Duodenal mucosa (tissue), 2 donors: Measurements from ENCODE around the gene GRID1.
"Not testable (repeated sequence)": the region's sequence is repeated elsewhere in the genome, so short reads cannot be mapped to it uniquely, and the experiment has no call there.

Experiments used
- H3K27ac ChIP-seq: one replicate; pipeline ENCODE4 v1.7.0; 2013; ENCODE audit warnings: low read depth, low read length
- H3K27me3 ChIP-seq, 2 donors: one replicate each; pipeline ENCODE4 v1.7.0; 2013; ENCODE audit warnings: low read length in 2 of 2, control low read depth in 1 of 2; ENCODE audit not compliant: insufficient read depth in 2 of 2, control insufficient read depth in 1 of 2
- H3K36me3 ChIP-seq, 2 donors: one replicate each; pipeline ENCODE4 v1.7.0; 2013; ENCODE audit warnings: low read length in 2 of 2, control low read depth in 1 of 2; ENCODE audit not compliant: insufficient read depth in 2 of 2, control insufficient read depth in 1 of 2
- H3K4me1 ChIP-seq, 2 donors: one replicate each; pipeline ENCODE4 v1.7.0; 2013; ENCODE audit warnings: low read length in 2 of 2, control low read depth in 1 of 2; ENCODE audit not compliant: insufficient read depth in 2 of 2, control insufficient read depth in 1 of 2
- H3K4me3 ChIP-seq, 2 donors: one replicate each; pipeline ENCODE4 v1.7.0; 2013; ENCODE audit warnings: low read length in 2 of 2, low read depth in 1 of 2
- H3K9ac ChIP-seq, 2 donors: one replicate each; pipeline ENCODE4 v1.7.0; 2013; ENCODE audit warnings: low read length in 2 of 2, low read depth in 1 of 2
- H3K9me3 ChIP-seq, 2 donors: one replicate each; pipeline ENCODE4 v1.7.0; 2013; ENCODE audit warnings: low read length in 2 of 2, control low read depth in 1 of 2; ENCODE audit not compliant: control insufficient read depth in 1 of 2

The GRID1 gene

DNA sequence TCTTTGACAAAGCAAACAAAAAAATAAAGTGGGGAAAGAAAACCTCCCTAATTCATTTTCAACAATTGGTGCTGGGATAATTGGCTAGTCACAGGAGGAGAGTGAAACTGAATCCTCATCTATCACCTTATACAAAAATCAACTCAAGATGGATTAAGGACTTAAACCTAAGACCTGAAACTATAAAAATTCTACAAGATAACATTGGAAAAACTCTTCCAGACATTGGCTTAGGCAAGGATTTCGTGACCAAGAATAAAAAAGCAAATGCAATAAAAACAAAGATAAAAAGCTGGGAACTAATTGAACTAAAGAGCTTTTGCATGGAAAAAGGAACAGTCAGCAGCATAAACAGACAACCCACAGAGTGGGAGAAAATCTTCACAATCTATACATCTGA, 271.5 kb downstream of the GRID1 start:
- H3K4me3 ChIP-seq, H3K27me3 ChIP-seq, H3K9ac ChIP-seq, H3K9me3 ChIP-seq, H3K27ac ChIP-seq, H3K36me3 ChIP-seq, H3K4me1 ChIP-seq: not testable (repeated sequence)

DNA sequence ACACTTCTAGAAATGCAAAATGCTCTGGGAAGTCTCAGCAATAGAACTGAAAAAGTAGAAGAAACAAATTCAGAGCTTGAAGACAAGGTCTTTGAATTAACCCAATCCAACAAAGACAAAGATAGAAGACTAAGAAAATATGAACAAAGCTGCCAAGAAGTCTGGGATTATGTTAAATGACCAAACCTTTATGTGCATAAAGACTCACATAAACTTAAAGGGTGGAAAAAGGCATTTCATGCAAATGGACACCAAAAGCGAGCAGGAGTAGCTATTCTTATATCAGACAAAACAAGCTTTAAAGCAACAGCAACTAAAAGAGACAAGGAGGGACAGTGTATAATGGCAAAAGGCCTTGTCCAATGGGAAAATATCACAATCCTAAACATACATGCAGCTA, 274.3 kb downstream of the GRID1 start:
- H3K27me3 ChIP-seq, H3K9me3 ChIP-seq, H3K4me1 ChIP-seq, H3K9ac ChIP-seq, H3K27ac ChIP-seq, H3K4me3 ChIP-seq, H3K36me3 ChIP-seq: not testable (repeated sequence)

DNA sequence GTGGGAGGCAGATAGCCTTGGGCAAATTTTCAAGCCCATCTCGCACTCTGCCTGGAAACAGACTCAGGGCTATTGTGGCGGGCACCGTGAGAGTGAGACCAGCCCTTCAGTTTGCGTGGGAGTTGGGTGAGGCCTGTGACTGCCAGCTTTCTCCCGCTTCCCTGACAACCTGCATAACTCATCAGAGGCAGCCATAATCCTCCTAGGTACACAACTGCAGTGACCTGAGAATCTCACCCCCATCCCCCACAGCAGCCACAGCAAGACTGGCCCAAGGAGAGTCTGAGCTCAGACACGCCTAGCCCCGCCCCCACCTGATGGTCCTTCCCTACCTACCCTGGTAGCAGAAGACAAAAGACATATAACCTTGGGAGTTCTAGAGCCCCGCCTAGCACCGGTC, 275.4 kb downstream of the GRID1 start:
- Histone ChIP-seq H3K27ac (no peak overlapping the region), H3K9me3 (no peaks in the 10 kb centered on the region), H3K27me3 (peaks cover 0 to 3% of the 10 kb centered on the region in 2 donors), H3K36me3 (no peaks in the 10 kb centered on the region), H3K4me1 (no peaks in the 10 kb centered on the region), H3K4me3 (no peak overlapping the region), H3K9ac (no peak overlapping the region)

DNA sequence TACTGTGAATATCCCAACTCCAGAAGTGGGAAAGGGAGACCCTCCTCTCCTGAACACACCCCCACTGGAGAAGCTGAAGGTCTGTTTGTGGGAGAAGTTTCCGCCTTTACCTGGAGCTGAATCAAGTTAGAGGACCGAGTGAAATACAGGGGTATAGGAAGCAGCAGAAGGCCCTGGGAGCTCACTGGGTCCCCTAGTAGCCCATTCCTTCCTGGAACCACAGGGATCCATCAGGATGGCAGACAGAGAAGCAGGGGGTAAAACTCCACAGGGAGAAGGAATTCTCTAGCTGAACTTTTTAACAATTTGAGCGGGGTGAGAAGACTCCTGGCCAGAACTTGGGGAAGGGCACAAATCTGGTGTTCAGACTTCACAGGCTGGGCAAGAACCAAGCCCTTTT, 275.8 kb downstream of the GRID1 start:
- H3K36me3 ChIP-seq, result no peaks in the 10 kb centered on the region
- peaks cover 0 to 3% of the 10 kb centered on the region in 2 donors for H3K27me3 ChIP-seq

DNA sequence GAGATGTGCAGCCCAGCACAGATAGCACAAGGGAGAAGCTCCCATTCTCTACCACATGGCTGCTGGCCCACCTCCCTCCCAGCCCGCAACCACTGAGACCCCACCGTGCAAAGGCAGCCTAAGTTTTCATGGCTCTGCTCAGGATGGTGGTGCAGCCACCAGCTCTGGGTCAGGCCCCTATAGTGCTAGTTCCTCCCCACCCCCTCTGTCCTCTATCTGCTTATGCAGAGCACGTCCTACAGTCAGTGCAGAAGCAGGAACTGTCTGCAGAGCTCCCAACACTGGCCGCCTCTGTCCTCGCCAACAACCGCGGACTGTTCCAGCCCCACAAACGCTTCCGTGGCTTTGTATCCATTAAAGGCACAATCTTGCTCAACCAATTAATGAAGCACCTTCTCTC, 278.9 kb downstream of the GRID1 start:
- Histone ChIP-seq H3K36me3 (no peaks in the 10 kb centered on the region), H3K9me3 (no peaks in the 10 kb centered on the region), H3K4me3 (no peak overlapping the region), H3K27me3 (peaks cover 0 to 3% of the 10 kb centered on the region in 2 donors), H3K27ac (no peak overlapping the region), H3K9ac (no peak overlapping the region), H3K4me1 (no peaks in the 10 kb centered on the region)

More for the DNA sequence above, 275.8 kb downstream of the GRID1 start:
- no peak overlapping the region for H3K9ac ChIP-seq
- H3K4me1 ChIP-seq, result no peaks in the 10 kb centered on the region
- no peak overlapping the region for H3K4me3 ChIP-seq
- no peaks in the 10 kb centered on the region for H3K9me3 ChIP-seq
- H3K27ac ChIP-seq, result no peak overlapping the region

DNA sequence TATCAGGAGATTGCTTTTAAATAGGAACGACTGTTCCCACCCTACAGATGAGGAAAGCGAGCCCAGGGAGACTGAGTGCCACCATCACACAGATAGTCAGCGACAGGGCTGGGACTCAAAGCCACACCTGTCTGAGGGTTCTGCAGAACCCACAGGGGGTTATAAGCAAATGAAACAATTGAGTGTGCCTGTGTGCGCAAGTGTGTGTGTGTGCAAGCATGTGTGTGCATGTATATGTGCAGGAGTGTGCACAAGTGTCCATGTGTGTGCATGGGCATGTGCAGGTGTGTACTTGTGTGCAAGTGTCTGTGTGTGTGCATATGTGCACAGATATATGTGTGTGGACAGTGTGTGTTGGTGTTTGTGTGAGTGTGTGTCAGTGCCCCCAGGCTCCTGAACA, 280.2 kb downstream of the GRID1 start:
- Histone ChIP-seq H3K9me3 (no peaks in the 10 kb centered on the region), H3K27ac (no peak overlapping the region), H3K4me3 (no peak overlapping the region), H3K36me3 (no peaks in the 10 kb centered on the region), H3K4me1 (no peaks in the 10 kb centered on the region), H3K9ac (no peak overlapping the region), H3K27me3 (peaks cover 0 to 3% of the 10 kb centered on the region in 2 donors)

DNA sequence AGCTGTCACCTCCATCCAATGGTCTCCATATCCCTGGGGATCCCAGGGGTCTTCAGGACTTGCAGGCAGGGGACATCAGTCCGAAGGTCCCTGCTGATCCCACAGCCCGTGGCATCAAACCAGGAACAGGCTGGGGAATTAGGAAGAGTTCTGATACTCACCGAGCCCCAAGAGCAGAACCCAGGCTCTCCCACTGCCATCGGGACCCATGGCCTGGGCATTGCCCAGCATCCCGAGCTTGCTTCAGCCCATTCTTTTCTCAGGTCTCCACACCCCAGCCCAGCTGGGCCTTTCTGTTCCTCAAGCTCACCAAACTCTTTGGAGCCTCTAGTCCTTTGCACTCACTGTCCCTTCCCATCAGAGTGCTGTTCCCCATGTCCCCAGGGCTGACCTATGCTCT, 280.9 kb downstream of the GRID1 start:
- Histone ChIP-seq H3K36me3 (no peaks in the 10 kb centered on the region), H3K9me3 (no peaks in the 10 kb centered on the region), H3K27ac (no peak overlapping the region), H3K4me1 (no peaks in the 10 kb centered on the region), H3K4me3 (no peak overlapping the region), H3K9ac (no peak overlapping the region), H3K27me3 (peaks cover 0 to 3% of the 10 kb centered on the region in 2 donors)

DNA sequence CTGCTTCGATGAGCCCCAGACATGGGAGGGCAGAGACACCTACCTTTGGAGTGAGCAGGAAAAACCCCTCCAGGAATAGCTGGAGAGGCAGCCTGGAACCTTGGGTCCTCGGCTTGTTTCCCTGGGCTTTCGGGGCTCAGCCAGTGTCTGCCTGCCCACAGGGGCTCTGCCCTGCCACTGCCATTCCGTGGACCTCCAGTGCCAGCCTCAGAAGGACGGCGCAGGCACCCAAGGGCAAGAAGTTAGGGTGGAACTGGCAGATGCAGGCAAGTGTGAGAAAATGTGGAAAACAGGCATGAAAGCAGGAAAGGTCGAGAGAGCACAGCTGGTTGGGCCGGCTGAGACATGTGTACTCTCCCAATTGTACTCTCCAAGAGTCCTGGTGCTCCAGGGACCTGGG, 281.5 kb downstream of the GRID1 start:
- Histone ChIP-seq H3K27ac (no peak overlapping the region), H3K9me3 (no peaks in the 10 kb centered on the region), H3K4me3 (no peak overlapping the region), H3K36me3 (no peaks in the 10 kb centered on the region), H3K27me3 (peaks cover 0 to 3% of the 10 kb centered on the region in 2 donors), H3K9ac (no peak overlapping the region), H3K4me1 (no peaks in the 10 kb centered on the region)

DNA sequence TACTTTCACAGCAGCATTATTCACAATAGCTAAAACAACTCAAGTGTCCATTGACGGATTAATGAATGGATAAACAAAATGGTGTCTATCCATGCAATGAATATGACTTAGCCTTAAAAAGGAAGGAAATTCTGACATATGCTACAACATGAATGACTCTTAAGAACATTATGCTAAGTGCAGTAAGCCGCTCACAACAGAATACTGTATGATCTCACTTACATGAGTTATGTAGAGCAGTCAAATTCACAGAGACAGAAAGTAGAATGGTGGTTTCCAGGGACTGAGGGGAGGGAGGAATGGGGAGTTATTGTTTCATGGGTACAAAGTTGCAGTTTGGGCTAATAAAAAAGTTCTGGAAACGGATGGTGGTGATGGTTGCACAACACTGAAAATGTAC, 282.0 kb downstream of the GRID1 start:
- Histone ChIP-seq H3K9ac (no peak overlapping the region), H3K27ac (no peak overlapping the region), H3K36me3 (no peaks in the 10 kb centered on the region), H3K27me3 (peaks cover 0 to 3% of the 10 kb centered on the region in 2 donors), H3K4me3 (no peak overlapping the region), H3K4me1 (no peaks in the 10 kb centered on the region), H3K9me3 (no peaks in the 10 kb centered on the region)

DNA sequence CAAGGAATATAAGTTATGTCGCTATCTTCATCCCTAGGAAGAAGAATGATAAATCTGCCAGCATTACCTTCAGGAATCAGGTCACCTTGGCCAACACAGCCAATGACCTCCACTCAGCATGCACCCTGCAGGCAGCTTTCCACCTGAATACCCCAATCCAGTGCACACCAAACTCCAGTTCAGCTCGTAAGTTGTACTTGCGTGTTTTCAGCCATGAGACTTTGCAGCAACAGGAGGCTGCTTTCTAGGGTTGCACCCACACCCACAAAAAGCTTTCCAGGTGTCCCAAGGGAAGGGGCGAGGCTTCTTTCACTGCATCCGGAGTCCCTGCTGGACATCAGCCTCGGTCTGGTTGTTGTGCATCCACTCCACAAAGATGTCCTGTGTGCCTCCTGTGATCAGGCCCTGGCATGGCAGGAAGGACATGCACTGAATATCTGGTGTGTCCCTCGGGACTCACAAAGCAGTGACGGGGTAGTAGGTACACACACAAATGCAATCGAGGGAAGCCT, 282.9 kb downstream of the GRID1 start:
- Histone ChIP-seq H3K4me1 (no peaks in the 10 kb centered on the region), H3K27me3 (peaks cover 0 to 3% of the 10 kb centered on the region in 2 donors), H3K9me3 (no peaks in the 10 kb centered on the region), H3K27ac (no peak overlapping the region), H3K9ac (no peak overlapping the region), H3K4me3 (no peak overlapping the region), H3K36me3 (no peaks in the 10 kb centered on the region)

DNA sequence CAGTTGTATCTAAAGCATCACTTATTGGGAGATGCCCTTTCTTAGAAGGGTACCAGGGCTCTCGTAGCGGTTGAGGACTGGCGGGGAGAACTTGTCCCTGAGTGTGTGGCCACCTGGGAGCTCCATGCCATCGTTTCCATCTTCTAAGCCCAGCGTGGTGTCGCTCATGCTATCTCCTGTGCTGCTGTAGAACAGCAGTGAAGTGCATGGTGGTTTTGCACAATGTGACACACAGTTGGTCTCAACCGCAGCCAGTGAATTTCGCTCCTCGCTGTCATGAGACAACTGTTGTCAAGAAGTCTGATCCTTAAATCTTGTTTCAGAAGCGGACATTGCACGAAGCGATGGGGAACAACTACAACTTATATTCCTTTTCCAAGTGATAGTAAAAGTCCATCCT, 283.4 kb downstream of the GRID1 start:
- H3K36me3 ChIP-seq, result no peaks in the 10 kb centered on the region
- no peak overlapping the region for H3K4me3 ChIP-seq
- H3K4me1 ChIP-seq, result no peaks in the 10 kb centered on the region
- no peak overlapping the region for H3K9ac ChIP-seq
- H3K27ac ChIP-seq, result no peak overlapping the region
- H3K9me3 ChIP-seq, result no peaks in the 10 kb centered on the region
- H3K27me3 ChIP-seq, result peaks cover 0 to 3% of the 10 kb centered on the region in 2 donors
